Sigmoid colon (tissue), 4 donors: ENCODE measurements around the gene NAT8.
"Not testable (repeated sequence)": the region's sequence is repeated elsewhere in the genome, so short reads cannot be mapped to it uniquely, and the experiment has no call there.

ENCODE experiments used
- EP300 ChIP-seq, 4 donors: sonication (generic); formaldehyde crosslinking; IDR thresholded peaks; one replicate each; pipeline ENCODE4 v1.6.1; 2017; ENCODE audit warnings: antibody characterized with exemption in 4 of 4
- POLR2A ChIP-seq, 2 donors: fragments of 450-650 bp; IDR thresholded peaks; one replicate each; pipeline ENCODE4 v1.6.1; 2016; ENCODE audit warnings: antibody characterized with exemption in 2 of 2, mild to moderate bottlenecking in 2 of 2, moderate library complexity in 2 of 2
- POLR2AphosphoS5 ChIP-seq, 4 donors: sonication (generic); formaldehyde crosslinking; IDR thresholded peaks; one replicate each; pipeline ENCODE4 v1.6.1; 2017; ENCODE audit warnings: antibody characterized with exemption in 4 of 4
- TF ChIP-seq, protein P1 (sequence below), 4 experiments: fragments of 450-650 bp in 3 of 4; fragments of 200-600 bp in 1 of 4; IDR thresholded peaks; one replicate each; pipeline ENCODE4 v1.5.1; 2016 to 2019; ENCODE audit warnings: antibody characterized with exemption in 4 of 4, mild to moderate bottlenecking in 3 of 4, moderate library complexity in 2 of 4

- not testable (repeated sequence) for TF ChIP-seq POLR2A, EP300, POLR2AphosphoS5 (IDR thresholded peaks at IDR 0.05)
- TF ChIP-seq, protein P1, sequence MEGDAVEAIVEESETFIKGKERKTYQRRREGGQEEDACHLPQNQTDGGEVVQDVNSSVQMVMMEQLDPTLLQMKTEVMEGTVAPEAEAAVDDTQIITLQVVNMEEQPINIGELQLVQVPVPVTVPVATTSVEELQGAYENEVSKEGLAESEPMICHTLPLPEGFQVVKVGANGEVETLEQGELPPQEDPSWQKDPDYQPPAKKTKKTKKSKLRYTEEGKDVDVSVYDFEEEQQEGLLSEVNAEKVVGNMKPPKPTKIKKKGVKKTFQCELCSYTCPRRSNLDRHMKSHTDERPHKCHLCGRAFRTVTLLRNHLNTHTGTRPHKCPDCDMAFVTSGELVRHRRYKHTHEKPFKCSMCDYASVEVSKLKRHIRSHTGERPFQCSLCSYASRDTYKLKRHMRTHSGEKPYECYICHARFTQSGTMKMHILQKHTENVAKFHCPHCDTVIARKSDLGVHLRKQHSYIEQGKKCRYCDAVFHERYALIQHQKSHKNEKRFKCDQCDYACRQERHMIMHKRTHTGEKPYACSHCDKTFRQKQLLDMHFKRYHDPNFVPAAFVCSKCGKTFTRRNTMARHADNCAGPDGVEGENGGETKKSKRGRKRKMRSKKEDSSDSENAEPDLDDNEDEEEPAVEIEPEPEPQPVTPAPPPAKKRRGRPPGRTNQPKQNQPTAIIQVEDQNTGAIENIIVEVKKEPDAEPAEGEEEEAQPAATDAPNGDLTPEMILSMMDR (IDR thresholded peaks at IDR 0.05): peak in 1 of 4 experiments; percentile 26
Observed at GRCh38 chr2:73630662-73631266, 11.5 kb downstream of the NAT8 start.
